ENCODE results near the gene ZMYND10. TPM values are rescaled to one million over a fixed set of nuclear protein-coding genes. Genes with fewer than 3 reads are reported as not detected.

ZMYND10 gene
- total RNA-seq, 1 donor from 2014 or later: not detected

GRCh38 chr3:50388720-50389413 lies 43.3 kb upstream of the ZMYND10 start:
- TF ChIP-seq CTCF (IDR thresholded peaks at IDR 0.05; ENCODE audit: unreplicated experiment): no peak
- H3K4me1 Mint-ChIP-seq (ENCODE audit: unreplicated experiment): peaks cover 6% of the 10 kb centered on the region
- H3K27ac Mint-ChIP-seq (ENCODE audit: unreplicated experiment): no peak overlapping the region
- peaks cover 2% of the 10 kb centered on the region for H3K27me3 Mint-ChIP-seq (ENCODE audit: unreplicated experiment)
- no peaks in the 10 kb centered on the region for H3K9me3 Mint-ChIP-seq (ENCODE audit: unreplicated experiment)
- H3K36me3 Mint-ChIP-seq (ENCODE audit: low read depth, unreplicated experiment): peaks cover 4% of the 10 kb centered on the region
- no peak for DNase-seq (ENCODE audit: low spot score)
- H3K4me3 Mint-ChIP-seq (ENCODE audit: unreplicated experiment): no peak overlapping the region

- Mint-ChIP-seq H3K27me3 (ENCODE audit: unreplicated experiment) (peaks cover 2% of the 10 kb centered on the region), H3K4me1 (ENCODE audit: unreplicated experiment) (peaks cover 8% of the 10 kb centered on the region), H3K4me3 (ENCODE audit: unreplicated experiment) (no peak overlapping the region), H3K27ac (ENCODE audit: unreplicated experiment) (no peak overlapping the region), H3K36me3 (ENCODE audit: low read depth, unreplicated experiment) (peaks cover 4% of the 10 kb centered on the region), H3K9me3 (ENCODE audit: unreplicated experiment) (no peaks in the 10 kb centered on the region)
- peak; percentile 23 for TF ChIP-seq CTCF (IDR thresholded peaks at IDR 0.05; ENCODE audit: unreplicated experiment)
- peak; percentile 45 for DNase-seq (ENCODE audit: low spot score)
Observed at GRCh38 chr3:50388016-50388719, 42.6 kb upstream of the ZMYND10 start.

GRCh38 chr3:50385754-50386153 lies 40.2 kb upstream of the ZMYND10 start:
- H3K36me3 Mint-ChIP-seq (ENCODE audit: low read depth, unreplicated experiment): peaks cover 4% of the 10 kb centered on the region
- H3K4me3 Mint-ChIP-seq (ENCODE audit: unreplicated experiment): no peak overlapping the region
- TF ChIP-seq CTCF (IDR thresholded peaks at IDR 0.05; ENCODE audit: unreplicated experiment): no peak
- H3K27me3 Mint-ChIP-seq (ENCODE audit: unreplicated experiment): peaks cover 1% of the 10 kb centered on the region
- peaks cover 8% of the 10 kb centered on the region for H3K4me1 Mint-ChIP-seq (ENCODE audit: unreplicated experiment)
- H3K9me3 Mint-ChIP-seq (ENCODE audit: unreplicated experiment): no peaks in the 10 kb centered on the region
- H3K27ac Mint-ChIP-seq (ENCODE audit: unreplicated experiment): no peak overlapping the region
- no peak for DNase-seq (ENCODE audit: low spot score)

- DNase-seq (ENCODE audit: low spot score): no peak
- no peak overlapping the region for H3K27ac Mint-ChIP-seq (ENCODE audit: unreplicated experiment)
- H3K4me3 Mint-ChIP-seq (ENCODE audit: unreplicated experiment): peak overlapping the region; percentile 5
- no peak for TF ChIP-seq CTCF (IDR thresholded peaks at IDR 0.05; ENCODE audit: unreplicated experiment)
- H3K9me3 Mint-ChIP-seq (ENCODE audit: unreplicated experiment): no peaks in the 10 kb centered on the region
- H3K27me3 Mint-ChIP-seq (ENCODE audit: unreplicated experiment): peaks cover 1% of the 10 kb centered on the region
- peaks cover 4% of the 10 kb centered on the region for H3K36me3 Mint-ChIP-seq (ENCODE audit: low read depth, unreplicated experiment)
- peaks cover 8% of the 10 kb centered on the region for H3K4me1 Mint-ChIP-seq (ENCODE audit: unreplicated experiment)
Observed at GRCh38 chr3:50383750-50384149, 38.2 kb upstream of the ZMYND10 start.

GRCh38 chr3:50382722-50383121 lies 37.2 kb upstream of the ZMYND10 start:
- no peak overlapping the region for H3K4me3 Mint-ChIP-seq (ENCODE audit: unreplicated experiment)
- TF ChIP-seq CTCF (IDR thresholded peaks at IDR 0.05; ENCODE audit: unreplicated experiment): no peak
- no peak for DNase-seq (ENCODE audit: low spot score)
- peaks cover 4% of the 10 kb centered on the region for H3K36me3 Mint-ChIP-seq (ENCODE audit: low read depth, unreplicated experiment)
- H3K4me1 Mint-ChIP-seq (ENCODE audit: unreplicated experiment): peaks cover 8% of the 10 kb centered on the region
- H3K9me3 Mint-ChIP-seq (ENCODE audit: unreplicated experiment): no peaks in the 10 kb centered on the region
- H3K27ac Mint-ChIP-seq (ENCODE audit: unreplicated experiment): no peak overlapping the region
- peaks cover 4% of the 10 kb centered on the region for H3K27me3 Mint-ChIP-seq (ENCODE audit: unreplicated experiment)

Data from endothelial cell (in vitro differentiated cells).